Stimulated activated CD8-positive, alpha-beta memory T cell treated with anti-CD3 and anti-CD28 coated beads, Interleukin-7, amount 100 ng/mL, for 48 hours (primary cell): Measurements from ENCODE around the gene ACTR5.

Source experiments
- DNase-seq, 2 donors: peaks; one replicate each; pipeline ENCODE4 v3.0.0-alpha.2; 2020; ENCODE audit warnings: low read depth in 1 of 2; ENCODE audit errors: extremely low read depth in 1 of 2

The ACTR5 gene

GRCh38 chr20:38748097-38748860 lies at the start of gene ACTR5:
TSS of gene ACTR5 (plus strand) at chr20:38748460. CDS start at chr20:38748479, 19 bp downstream.
- DNase-seq, result peak; percentile 88 to 90

- DNase-seq, result no peak
Observed at GRCh38 chr20:38698541-38698940, 49.7 kb upstream of the ACTR5 start.

DNA sequence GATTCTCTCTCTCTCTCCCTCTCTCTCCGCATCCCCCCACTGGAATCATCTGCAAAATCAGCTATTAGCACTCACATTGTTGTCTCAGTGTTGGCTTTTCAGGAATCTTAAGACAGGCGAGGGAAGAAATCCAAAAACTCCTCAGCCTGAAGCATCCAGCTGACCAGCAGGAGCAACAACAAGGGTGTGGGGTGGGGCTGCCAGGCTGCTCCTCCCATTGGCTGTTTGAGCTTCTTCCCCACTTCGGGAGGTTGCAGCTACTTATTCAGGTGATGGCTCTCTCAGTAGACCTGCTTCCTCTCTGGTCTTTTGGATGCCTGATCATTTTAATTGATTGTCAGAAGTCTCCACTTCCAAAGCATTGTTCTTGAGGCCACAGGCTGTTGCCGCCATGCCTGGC lies 48.1 kb upstream of the ACTR5 start:
- DNase-seq, result no peak

DNA sequence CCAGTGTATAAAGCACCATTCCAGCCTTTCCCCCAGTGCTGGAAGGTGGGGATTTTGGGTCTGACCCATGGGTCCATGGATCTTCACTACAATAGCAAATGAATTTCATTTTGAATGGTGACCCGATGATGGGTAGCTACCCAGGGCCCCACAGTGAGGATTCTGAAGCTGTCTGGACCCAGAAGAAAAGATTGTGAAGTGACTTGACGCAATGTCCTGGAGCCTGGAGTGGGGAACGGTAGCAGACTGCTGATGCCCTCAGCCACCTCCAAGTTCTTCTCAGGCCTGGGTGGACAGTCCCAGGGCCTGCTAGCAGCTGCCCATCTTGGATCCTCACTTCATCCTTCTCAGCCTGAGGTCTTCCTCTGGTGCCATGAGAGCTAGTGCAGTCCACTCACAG lies 47.3 kb upstream of the ACTR5 start:
- no peak for DNase-seq

GRCh38 chr20:38703526-38703925 lies 44.7 kb upstream of the ACTR5 start:
- no peak for DNase-seq

DNA sequence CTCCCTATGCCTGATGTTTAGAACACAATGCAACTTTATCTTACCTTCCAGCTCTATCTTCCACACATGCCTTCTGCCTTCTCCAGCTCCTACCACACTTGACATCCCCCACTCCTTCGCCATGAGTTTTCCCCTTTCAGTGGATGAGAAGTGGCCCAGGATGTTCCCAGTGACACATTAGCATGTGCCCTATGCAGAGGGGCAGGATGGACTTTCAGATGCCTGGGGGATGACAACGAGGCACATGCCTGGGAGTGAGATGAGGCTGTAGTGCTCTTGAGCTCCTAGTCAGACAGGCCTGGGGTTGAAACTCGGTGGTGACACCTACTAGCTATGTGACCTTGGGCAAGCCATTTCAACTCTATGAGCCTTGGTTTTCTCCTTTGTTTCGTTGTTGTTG lies 44.1 kb upstream of the ACTR5 start:
- no peak for DNase-seq

- no peak for DNase-seq
Observed at GRCh38 chr20:38706509-38706908, 41.8 kb upstream of the ACTR5 start.

DNA sequence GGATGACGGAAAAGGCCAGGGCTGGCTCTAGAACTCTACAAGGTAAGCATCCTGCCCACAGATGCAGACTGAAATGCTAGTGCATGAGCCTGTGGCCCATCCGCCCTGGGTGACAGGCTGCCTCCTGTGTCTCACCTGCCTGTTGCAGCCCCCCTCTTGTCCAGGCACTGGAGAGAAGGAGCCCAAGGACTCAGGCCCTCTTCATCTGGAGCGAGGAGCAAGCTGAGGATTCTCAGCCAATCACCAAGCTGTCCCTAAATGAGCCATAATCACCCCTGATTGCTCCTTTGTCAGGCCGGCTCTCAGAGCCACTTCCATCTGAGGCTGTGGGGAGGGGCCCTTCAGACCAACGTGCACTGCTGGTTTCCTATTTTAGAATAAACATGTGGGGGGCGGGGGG lies 34.0 kb upstream of the ACTR5 start:
- no peak for DNase-seq

GRCh38 chr20:38715646-38716045 lies 32.6 kb upstream of the ACTR5 start:
- no peak for DNase-seq

DNA sequence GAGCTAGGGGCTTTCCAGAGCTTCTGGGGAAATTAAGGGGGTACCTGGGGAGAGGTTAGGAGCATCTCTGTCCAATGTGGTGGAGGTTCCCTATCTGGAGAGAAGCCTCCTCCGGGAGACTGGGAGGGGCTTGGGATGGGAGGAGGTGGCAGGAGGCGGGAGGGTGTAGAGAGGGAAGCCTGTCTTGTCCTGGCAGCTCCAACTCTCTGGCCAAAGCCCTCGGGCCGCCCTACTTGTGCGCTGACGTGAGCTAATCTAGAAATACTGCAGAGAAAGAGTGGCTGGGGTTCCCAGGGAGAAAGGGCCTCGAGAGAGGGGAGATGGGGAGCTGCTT lies 25.6 kb upstream of the ACTR5 start:
- no peak for DNase-seq

DNA sequence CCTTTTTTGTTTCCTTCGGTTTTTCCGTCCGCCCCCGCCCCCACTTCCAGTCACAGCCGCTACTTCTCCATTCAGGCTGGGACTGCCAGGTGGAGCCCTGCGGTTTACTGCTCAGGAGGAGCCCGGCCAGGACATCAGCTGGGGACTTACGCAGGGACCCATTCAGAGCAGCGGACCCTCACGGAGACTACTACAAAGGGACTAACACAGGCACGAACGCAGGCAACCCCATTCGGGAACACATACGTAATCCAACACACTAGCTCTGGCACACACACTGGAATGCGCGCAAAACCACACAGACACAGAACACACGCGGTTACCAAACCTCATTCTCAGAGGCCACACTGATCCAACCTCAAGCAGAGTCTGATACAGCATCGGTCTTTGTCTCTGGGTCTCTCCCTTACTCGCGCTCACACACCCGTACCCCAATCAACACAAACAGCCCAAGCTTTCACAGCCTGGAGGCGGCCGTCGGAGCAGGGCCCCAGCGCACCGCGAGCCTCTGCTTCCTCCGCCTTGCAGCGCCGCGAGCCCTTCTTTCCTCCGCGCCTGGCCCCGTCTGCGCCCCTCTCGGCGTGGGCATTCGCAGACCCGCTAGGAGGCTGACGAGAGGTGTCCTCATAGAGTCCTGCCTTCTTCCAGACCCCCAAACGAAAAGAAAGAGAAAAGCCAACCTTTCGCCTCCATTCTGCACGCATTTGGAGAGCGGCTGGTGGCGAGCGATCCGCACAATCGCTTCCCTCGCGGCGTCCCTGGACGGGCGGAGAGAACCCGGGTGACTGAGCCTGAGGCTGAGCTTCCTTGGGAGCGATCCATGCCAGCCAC lies 25.0 kb upstream of the ACTR5 start:
- DNase-seq, result no peak

DNA sequence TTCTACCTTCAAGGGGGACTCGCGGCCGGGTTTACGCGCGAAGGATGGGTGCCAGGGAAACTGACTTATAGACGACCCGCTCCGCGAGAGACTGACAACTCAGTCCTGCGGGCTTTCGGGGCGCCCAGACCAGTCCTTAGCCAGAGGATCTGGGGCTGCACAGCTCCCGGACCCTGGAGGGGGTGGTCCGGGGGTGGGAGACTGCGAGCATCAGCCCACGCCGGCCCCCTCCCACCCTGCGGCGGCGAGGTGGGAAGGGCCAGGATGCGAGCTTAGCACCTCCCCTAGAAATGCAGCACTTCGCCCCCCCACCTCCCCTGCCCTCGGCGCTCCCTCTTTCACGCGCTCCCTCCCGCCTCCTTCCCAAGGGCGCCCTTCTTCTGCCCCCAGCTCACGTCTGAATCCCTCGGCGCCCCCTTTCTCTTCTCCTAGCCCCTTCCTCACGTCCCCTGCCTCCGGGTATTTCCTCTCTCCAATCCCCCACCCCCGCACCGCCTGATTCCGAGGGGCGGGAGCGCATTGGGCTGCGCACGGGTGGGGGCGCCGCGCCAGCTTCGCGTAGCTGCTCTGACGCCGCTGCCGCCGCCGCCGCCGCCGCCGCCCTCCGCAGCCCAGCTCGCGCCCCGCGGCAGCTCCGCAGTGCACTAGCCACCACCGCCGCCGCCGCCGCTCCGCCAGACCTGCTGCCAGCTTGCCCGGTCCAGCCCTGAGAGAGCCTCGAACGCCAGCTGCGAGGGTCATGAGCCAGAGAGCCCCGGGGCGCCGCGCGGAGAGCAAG lies 24.2 kb upstream of the ACTR5 start, which contains the start of gene SLC32A1:
Gene SLC32A1, plus strand, starts transcription at position 639 of the 778 bp plus-strand sequence. CDS start 239 bp downstream, outside the sequence.
- no peak for DNase-seq

GRCh38 chr20:38724626-38725147 lies 23.6 kb upstream of the ACTR5 start:
- no peak for DNase-seq

DNA sequence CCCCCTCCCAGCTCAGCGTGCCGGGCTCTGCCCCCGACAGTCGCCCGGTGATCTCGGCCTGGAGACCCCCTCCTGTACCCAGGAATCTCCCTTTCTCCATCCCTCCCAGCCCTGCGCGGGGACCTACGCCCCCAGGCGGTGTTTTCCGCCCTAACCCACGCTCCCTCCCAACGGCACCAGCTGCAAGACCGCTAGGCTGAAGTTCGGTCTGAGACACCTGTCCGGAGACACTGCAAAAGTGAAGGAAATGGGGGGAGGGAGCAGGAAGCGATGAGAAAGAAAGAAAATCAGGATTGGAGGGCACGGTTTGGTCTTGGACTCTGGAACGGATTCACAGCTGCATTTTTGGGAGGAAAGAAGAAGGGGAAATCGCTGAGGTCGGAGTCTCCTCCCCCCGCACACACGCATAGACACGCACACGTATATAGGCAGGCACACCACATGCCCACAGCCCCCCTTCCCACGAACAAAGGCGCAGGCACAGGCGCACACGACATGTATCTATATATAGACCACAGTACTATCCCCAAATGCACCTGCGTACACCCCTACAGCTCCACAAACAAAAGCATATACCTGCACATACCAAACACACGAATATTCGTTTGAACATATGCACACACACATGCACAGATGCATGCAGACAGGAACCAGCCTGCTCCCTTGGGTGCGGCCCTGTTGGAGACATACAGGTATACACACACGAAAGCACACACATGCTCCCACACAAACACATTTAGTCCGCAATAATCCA lies 22.9 kb upstream of the ACTR5 start:
- DNase-seq, result no peak

- no peak for DNase-seq
Observed at GRCh38 chr20:38725931-38726803, 22.1 kb upstream of the ACTR5 start.

DNA sequence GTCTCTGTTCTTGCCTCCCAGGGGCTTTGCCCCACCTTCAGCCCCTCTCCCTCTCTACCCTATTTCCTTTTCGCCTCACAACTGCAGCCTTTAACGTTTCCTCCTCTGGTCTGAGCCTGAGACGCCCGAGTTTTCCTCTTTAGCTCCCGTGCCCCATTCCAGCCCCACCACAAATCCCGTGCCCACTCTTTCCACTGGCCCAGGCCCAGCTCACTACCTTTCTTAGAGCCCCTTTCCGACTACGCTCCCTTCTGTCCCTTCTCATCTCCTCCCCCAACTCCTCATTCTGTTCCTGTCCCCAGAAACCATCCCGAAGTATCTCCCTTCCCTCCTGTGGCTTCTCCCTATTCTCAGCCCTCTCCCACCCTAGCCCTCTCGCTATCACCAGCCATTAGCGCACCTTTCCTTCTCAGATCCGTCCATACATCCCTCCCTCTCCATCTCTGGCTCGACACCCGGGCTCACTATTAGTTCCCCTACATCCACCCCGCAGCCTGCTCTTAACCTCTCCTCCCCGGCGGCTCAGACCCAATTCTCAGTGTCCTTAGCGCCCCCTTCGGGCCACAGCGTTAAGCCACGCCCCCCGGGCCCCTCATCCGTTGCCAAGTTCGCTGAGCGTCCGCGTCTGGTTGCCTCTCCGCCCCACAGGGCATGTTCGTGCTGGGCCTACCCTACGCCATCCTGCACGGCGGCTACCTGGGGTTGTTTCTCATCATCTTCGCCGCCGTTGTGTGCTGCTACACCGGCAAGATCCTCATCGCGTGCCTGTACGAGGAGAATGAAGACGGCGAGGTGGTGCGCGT lies 21.3 kb upstream of the ACTR5 start:
- DNase-seq, result peak; percentile 56 to 73

- DNase-seq, result no peak
Observed at GRCh38 chr20:38727607-38728190, 20.6 kb upstream of the ACTR5 start.

- no peak for DNase-seq
Observed at GRCh38 chr20:38728191-38728781, 20.0 kb upstream of the ACTR5 start.
